ENCODE results near the gene DUOXA2. TPM values are rescaled to one million over a fixed set of nuclear protein-coding genes. Genes with fewer than 3 reads are reported as not detected.
"Not testable (repeated sequence)": the region's sequence is repeated elsewhere in the genome, so short reads cannot be mapped to it uniquely, and the experiment has no call there.

DUOXA2 gene
- total RNA-seq, 4 donors from 2014 or later = 0.68 to 10.0 TPM; not detected in 2

DNA sequence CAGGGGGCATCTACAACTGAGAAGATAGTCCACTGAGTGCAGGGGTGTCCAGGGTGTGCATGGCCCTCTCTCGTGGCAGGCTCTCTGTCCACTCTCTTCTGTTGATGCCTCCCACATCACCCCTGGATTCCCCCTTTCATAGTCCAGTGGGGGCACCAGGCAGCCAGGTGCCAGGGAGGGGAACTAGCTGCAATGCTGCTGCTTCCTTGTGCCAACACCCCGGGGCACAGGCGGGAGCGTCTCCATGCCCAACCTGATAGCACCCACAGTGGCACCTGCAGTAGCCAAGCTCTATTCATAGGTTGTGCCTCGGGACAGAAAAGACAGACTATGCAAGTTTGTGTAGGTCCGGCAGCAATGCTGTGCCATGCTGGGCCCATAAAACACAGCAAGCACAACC, 11.9 kb upstream of the DUOXA2 start:
- no peak overlapping the region for H3K27ac ChIP-seq
- no peak for TF ChIP-seq POLR2A (IDR thresholded peaks at IDR 0.05)
- TF ChIP-seq, protein P1, sequence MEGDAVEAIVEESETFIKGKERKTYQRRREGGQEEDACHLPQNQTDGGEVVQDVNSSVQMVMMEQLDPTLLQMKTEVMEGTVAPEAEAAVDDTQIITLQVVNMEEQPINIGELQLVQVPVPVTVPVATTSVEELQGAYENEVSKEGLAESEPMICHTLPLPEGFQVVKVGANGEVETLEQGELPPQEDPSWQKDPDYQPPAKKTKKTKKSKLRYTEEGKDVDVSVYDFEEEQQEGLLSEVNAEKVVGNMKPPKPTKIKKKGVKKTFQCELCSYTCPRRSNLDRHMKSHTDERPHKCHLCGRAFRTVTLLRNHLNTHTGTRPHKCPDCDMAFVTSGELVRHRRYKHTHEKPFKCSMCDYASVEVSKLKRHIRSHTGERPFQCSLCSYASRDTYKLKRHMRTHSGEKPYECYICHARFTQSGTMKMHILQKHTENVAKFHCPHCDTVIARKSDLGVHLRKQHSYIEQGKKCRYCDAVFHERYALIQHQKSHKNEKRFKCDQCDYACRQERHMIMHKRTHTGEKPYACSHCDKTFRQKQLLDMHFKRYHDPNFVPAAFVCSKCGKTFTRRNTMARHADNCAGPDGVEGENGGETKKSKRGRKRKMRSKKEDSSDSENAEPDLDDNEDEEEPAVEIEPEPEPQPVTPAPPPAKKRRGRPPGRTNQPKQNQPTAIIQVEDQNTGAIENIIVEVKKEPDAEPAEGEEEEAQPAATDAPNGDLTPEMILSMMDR (IDR thresholded peaks at IDR 0.05) = no peak
- no peak for TF ChIP-seq EP300 (IDR thresholded peaks at IDR 0.05; ENCODE audit: low read depth)
- no peak for TF ChIP-seq POLR2AphosphoS5 (IDR thresholded peaks at IDR 0.05)
- no peaks in the 10 kb centered on the region for H3K36me3 ChIP-seq
- H3K4me3 ChIP-seq = no peak overlapping the region
- DNase-seq = no peak
- H3K4me1 ChIP-seq = no peaks in the 10 kb centered on the region
- intact Hi-C loops (cut with DNase I; ENCODE audit: low total_unique reads) (no loop called here), in situ Hi-C loops (cut with MboI; ENCODE audit: low pct_ligation_motif_present in 1 of 4, low pct_unique_long_range_greater_than_20kb in 1 of 4, low sequenced_read_pairs in 3 of 4) (loop anchor here in 1 of 4 donors (25.0 kb wide), 1 partner anchor 140 kb away; the partner anchor contains the start of gene TERB2)
- no peaks in the 10 kb centered on the region for H3K27me3 ChIP-seq
- WGBS, 2 donors (ENCODE audit: low coverage in 1 of 2) = 84% methylated on average over 6 of the region's 6 CpGs; no CpG with 5 or more reads in 1 of the 2 donors
- no peaks in the 10 kb centered on the region for H3K9me3 ChIP-seq

DNA sequence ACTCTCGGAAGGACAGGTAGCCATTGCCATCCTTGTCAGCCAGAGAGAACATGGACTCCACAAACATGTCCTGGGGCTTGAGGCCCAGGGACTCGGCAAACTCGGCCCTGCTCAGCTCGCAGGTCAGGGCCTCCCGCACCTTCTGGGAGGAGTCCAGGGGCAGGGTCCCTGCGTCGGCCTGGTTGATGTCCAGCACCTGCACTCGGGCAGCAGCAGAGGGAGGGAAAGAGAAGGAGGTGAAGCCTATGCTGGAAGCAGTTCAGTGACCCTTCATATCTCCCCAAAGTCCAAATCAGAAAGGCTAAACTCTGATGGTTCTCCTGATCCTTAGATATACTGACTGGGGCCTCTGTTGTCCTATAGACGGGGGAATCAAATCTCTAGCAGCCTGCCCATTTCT, 10.0 kb upstream of the DUOXA2 start:
- DNase-seq; H3K27me3 ChIP-seq; H3K27ac ChIP-seq; intact Hi-C loops (cut with DNase I; ENCODE audit: low total_unique reads); H3K4me1 ChIP-seq; H3K4me3 ChIP-seq; H3K36me3 ChIP-seq; H3K9me3 ChIP-seq: not testable (repeated sequence)
- in situ Hi-C loops (cut with MboI; ENCODE audit: low pct_ligation_motif_present in 1 of 4, low pct_unique_long_range_greater_than_20kb in 1 of 4, low sequenced_read_pairs in 3 of 4) = loop anchor here in 1 of 4 donors (25.0 kb wide), 1 partner anchor 142 kb away; the partner anchor contains the start of gene TERB2
- 93 to 100% methylated on average over 1 to 9 of the region's 9 CpGs for WGBS, 2 donors (ENCODE audit: low coverage in 1 of 2)

DNA sequence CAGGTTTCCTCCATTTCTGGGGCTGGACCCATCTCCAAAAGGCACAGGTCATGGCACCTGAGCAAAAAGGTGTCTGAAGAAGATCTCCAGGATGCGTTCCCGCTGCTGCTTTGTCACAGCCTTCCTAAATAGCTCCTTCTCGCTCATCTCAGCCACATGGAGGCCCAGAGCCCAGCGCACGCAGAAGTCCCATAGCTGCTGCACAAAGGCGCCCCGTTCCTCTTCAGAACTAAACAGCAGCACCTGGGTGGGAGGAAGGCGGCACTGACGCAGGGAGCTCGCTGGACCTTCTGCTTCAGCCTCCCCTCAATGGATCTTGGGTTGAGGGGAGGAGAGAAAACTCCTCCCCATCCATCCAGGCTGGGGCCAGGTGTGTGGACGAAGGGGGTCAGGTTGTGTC, 8.5 kb upstream of the DUOXA2 start:
- peaks cover 20% of the 10 kb centered on the region for H3K27me3 ChIP-seq
- H3K4me1 ChIP-seq = no peaks in the 10 kb centered on the region
- WGBS, 2 donors (ENCODE audit: low coverage in 1 of 2) = 86 to 96% methylated on average over 3 to 11 of the region's 11 CpGs
- H3K27ac ChIP-seq = no peak overlapping the region
- no peaks in the 10 kb centered on the region for H3K9me3 ChIP-seq
- in situ Hi-C loops (cut with MboI; ENCODE audit: low pct_ligation_motif_present in 1 of 4, low pct_unique_long_range_greater_than_20kb in 1 of 4, low sequenced_read_pairs in 3 of 4) = loop anchor here in 1 of 4 donors (25.0 kb wide), 1 partner anchor 143 kb away; the partner anchor contains the start of gene TERB2
- TF ChIP-seq POLR2AphosphoS5 (IDR thresholded peaks at IDR 0.05) (no peak), POLR2A (IDR thresholded peaks at IDR 0.05) (no peak), EP300 (IDR thresholded peaks at IDR 0.05; ENCODE audit: low read depth) (no peak)
- TF ChIP-seq, protein P1 (IDR thresholded peaks at IDR 0.05) = no peak
- intact Hi-C loops (cut with DNase I; ENCODE audit: low total_unique reads) = no loop called here
- no peak overlapping the region for H3K4me3 ChIP-seq
- no peaks in the 10 kb centered on the region for H3K36me3 ChIP-seq
- no peak for DNase-seq

DNA sequence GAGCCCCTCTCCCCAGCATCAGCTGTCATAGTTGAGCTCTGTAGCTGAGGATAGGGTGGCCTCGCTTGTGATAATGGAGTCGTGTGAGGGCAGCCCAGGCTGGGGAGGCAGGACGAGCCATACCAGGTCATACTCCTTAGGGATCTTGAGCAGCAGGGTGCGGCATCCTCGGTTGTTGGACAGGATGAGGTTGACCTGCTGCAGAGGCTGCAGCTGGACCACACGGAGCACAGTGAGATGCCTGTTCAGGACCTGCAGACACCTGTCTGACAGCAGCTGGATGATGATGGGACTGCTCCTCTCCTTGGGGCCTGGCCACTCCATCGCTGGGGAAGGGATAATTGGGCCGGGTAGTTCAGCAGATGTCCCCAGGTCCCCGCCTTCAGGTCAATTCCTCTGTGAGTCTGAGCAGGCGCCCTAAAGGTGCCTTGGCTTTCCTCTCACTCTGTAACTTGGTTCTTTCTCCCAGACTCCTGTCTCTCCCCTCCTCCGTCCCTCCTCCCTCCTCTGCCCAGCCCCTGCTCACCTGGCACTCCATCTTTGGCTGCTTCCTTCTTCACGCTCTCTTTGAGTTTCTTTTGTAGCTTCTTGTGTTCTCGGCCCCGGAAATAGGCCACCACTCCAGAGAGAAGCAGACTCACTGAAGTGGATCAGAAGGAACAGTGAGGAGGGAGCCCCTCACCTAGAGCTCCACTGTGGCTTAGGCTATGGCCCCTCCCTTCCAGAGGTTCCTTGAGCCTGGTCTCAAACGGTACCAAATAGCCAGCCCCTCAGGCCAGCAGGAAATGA, 7.9 kb upstream of the DUOXA2 start:
- 85% methylated on average over 15 of the region's 15 CpGs; no CpG with 5 or more reads in 1 of the 2 donors for WGBS, 2 donors (ENCODE audit: low coverage in 1 of 2)
- in situ Hi-C loops (cut with MboI; ENCODE audit: low pct_ligation_motif_present in 1 of 4, low pct_unique_long_range_greater_than_20kb in 1 of 4, low sequenced_read_pairs in 3 of 4) = loop anchor here in 1 of 4 donors (25.0 kb wide), 1 partner anchor 144 kb away; the partner anchor contains the start of gene TERB2
- Histone ChIP-seq H3K27ac (no peak overlapping the region), H3K4me1 (no peaks in the 10 kb centered on the region), H3K36me3 (no peaks in the 10 kb centered on the region), H3K27me3 (peaks cover 22% of the 10 kb centered on the region), H3K9me3 (no peaks in the 10 kb centered on the region), H3K4me3 (no peak overlapping the region)
- TF ChIP-seq, protein P1 (IDR thresholded peaks at IDR 0.05) = no peak
- TF ChIP-seq POLR2AphosphoS5 (IDR thresholded peaks at IDR 0.05) (no peak), EP300 (IDR thresholded peaks at IDR 0.05; ENCODE audit: low read depth) (no peak), POLR2A (IDR thresholded peaks at IDR 0.05) (no peak)
- intact Hi-C loops (cut with DNase I; ENCODE audit: low total_unique reads) = no loop called here
- DNase-seq = no peak
